H1 (cell line): ENCODE results near the gene CEP290. TPM values are rescaled to one million over a fixed set of nuclear protein-coding genes. Genes with fewer than 3 reads are reported as not detected.

ENCODE experiments used
- CTCF ChIA-PET: fragments of 300-600 bp; sonication (Branson Sonifier 250); formaldehyde crosslinking; loops from one replicate; lab custom pipeline; 2021; ENCODE audit not compliant: partially characterized antibody; lab: Charles Lee
- POLR2A ChIA-PET: fragments of 300-600 bp; sonication (Branson Sonifier 250); formaldehyde crosslinking; loops from one replicate; lab custom pipeline; 2021; ENCODE audit warnings: inconsistent platforms; ENCODE audit not compliant: partially characterized antibody; lab: Charles Lee
- DNase-seq, 2 experiments: peaks; one replicate each; pipeline versions ENCODE4 v3.0.0 to v3.0.0-alpha.2; 2010 to 2022; ENCODE audit warnings: low spot score in 2 of 2, low read depth in 1 of 2, mixed read lengths in 1 of 2
- FAIRE-seq: peaks from 2 replicates; lab custom pipeline; 2011; peaks lifted over from hg19 to GRCh38; lab: Jason Lieb, UNC
- H2AFZ ChIP-seq: 2 replicates; pipeline ENCODE4 v1.8.1; 2012; ENCODE audit warnings: low read length, inconsistent platforms
- H2AK5ac ChIP-seq: 2 replicates; pipeline ENCODE4 v1.6.1; 2013; ENCODE audit warnings: low read depth, low read length
- H2BK120ac ChIP-seq: replicated peaks from 2 replicates; pipeline ENCODE3; 2013; ENCODE audit warnings: low read depth, low read length, inconsistent platforms
- H2BK12ac ChIP-seq: 2 replicates; pipeline ENCODE4 v1.6.1; 2013; ENCODE audit warnings: low read depth, low read length
- H2BK15ac ChIP-seq: 2 replicates; pipeline ENCODE4 v1.6.1; 2013; ENCODE audit warnings: low read length
- H2BK20ac ChIP-seq: 2 replicates; pipeline ENCODE4 v1.6.1; 2013; ENCODE audit warnings: low read length
- H2BK5ac ChIP-seq: 2 replicates; pipeline ENCODE4 v1.6.1; 2013; ENCODE audit warnings: low read depth, low read length
- H3K14ac ChIP-seq: 2 replicates; pipeline ENCODE4 v1.6.1; 2013; ENCODE audit warnings: inconsistent platforms; ENCODE audit not compliant: insufficient read length
- H3K18ac ChIP-seq: 2 replicates; pipeline ENCODE4 v1.6.1; 2013; ENCODE audit warnings: low read length; ENCODE audit errors: extremely low read depth
- H3K23ac ChIP-seq: 2 replicates; pipeline ENCODE4 v1.6.1; 2013; ENCODE audit warnings: inconsistent platforms; ENCODE audit not compliant: insufficient read length
- H3K23me2 ChIP-seq: 2 replicates; pipeline ENCODE4 v1.6.1; 2013; ENCODE audit warnings: low read depth, low read length
- H3K27ac ChIP-seq: 2 replicates; pipeline ENCODE4 v1.6.1; 2011; ENCODE audit warnings: low read depth, low read length, inconsistent platforms
- H3K27me3 ChIP-seq, 4 experiments: replicated peaks in 1 of 4; 1 replicate in 1 of 4; 2 replicates in 3 of 4; pipeline versions ENCODE4 v1.6.1 to v1.8.1; 2011 to 2013; ENCODE audit warnings: low read length in 3 of 4, mild to moderate bottlenecking in 3 of 4, inconsistent platforms in 2 of 4, mixed read lengths in 2 of 4, moderate library complexity in 1 of 4; ENCODE audit not compliant: control insufficient read depth in 3 of 4, insufficient read depth in 3 of 4; ENCODE audit errors: extremely low read depth in 1 of 4
- H3K36me3 ChIP-seq, 4 experiments: 2 replicates each; pipeline versions ENCODE4 v1.6.1 to v1.8.1; 2011 to 2013; ENCODE audit warnings: mild to moderate bottlenecking in 4 of 4, low read length in 3 of 4, moderate library complexity in 2 of 4, control low read depth in 1 of 4, inconsistent platforms in 1 of 4; ENCODE audit not compliant: insufficient read depth in 4 of 4, control insufficient read depth in 2 of 4
- H3K4ac ChIP-seq: replicated peaks from 2 replicates; pipeline ENCODE3; 2013; ENCODE audit warnings: low read length, low read depth, mixed read lengths, inconsistent platforms; ENCODE audit not compliant: insufficient read length
- H3K4me1 ChIP-seq, 4 experiments: replicated peaks in 1 of 4; 1 replicate in 1 of 4; 2 replicates in 3 of 4; pipeline versions ENCODE4 v1.6.1 to v1.8.1; 2011 to 2013; ENCODE audit warnings: low read length in 3 of 4, inconsistent platforms in 2 of 4, mixed read lengths in 1 of 4; ENCODE audit not compliant: insufficient read depth in 4 of 4, control insufficient read depth in 3 of 4
- H3K4me2 ChIP-seq, 2 experiments: 2 replicates each; pipeline versions ENCODE4 v1.6.1 to v1.8.1; 2011 to 2013; ENCODE audit warnings: low read depth in 2 of 2, low read length in 2 of 2, control low read depth in 1 of 2, inconsistent platforms in 1 of 2, mild to moderate bottlenecking in 1 of 2; ENCODE audit not compliant: insufficient read depth in 1 of 2
- H3K4me3 ChIP-seq, 4 experiments: fragments of 200-600, 300-600 bp in 1 of 4; sonication (generic), shearing (Covaris generic), sonication (Bioruptor Twin) in 1 of 4; 2 replicates each; pipeline versions ENCODE4 v1.5.1 to v1.8.1; 2011 to 2016; ENCODE audit warnings: low read length in 4 of 4, low read depth in 3 of 4, control low read depth in 2 of 4, inconsistent platforms in 2 of 4, mild to moderate bottlenecking in 2 of 4, mixed read lengths in 1 of 4, moderate library complexity in 1 of 4; ENCODE audit not compliant: insufficient read depth in 2 of 4; ENCODE audit errors: extremely low read depth in 1 of 4
- H3K56ac ChIP-seq: replicated peaks from 2 replicates; pipeline ENCODE3; 2013; ENCODE audit warnings: low read depth, mild to moderate bottlenecking, mixed read lengths, low read length, inconsistent platforms; ENCODE audit not compliant: insufficient read length
- H3K79me1 ChIP-seq: 2 replicates; pipeline ENCODE4 v1.6.1; 2013; ENCODE audit warnings: low read depth, low read length, control low read depth
- H3K79me2 ChIP-seq, 2 experiments: 2 replicates each; pipeline versions ENCODE4 v1.6.1 to v1.8.1; 2012 to 2013; ENCODE audit warnings: low read length in 2 of 2, mild to moderate bottlenecking in 2 of 2, inconsistent platforms in 1 of 2; ENCODE audit not compliant: insufficient read depth in 2 of 2, control insufficient read depth in 1 of 2
- H3K9ac ChIP-seq, 4 experiments: replicated peaks in 1 of 4; 1 replicate in 1 of 4; 2 replicates in 3 of 4; pipeline versions ENCODE4 v1.6.1 to v1.8.1; 2011 to 2013; ENCODE audit warnings: low read depth in 3 of 4, low read length in 3 of 4, control low read depth in 2 of 4, mild to moderate bottlenecking in 2 of 4, moderate library complexity in 2 of 4, inconsistent platforms in 1 of 4; ENCODE audit errors: extremely low read depth in 1 of 4
- H3K9me3 ChIP-seq, 2 experiments: 2 replicates each; pipeline versions ENCODE4 v1.6.1 to v1.8.1; 2012 to 2013; ENCODE audit warnings: mild to moderate bottlenecking in 2 of 2, moderate library complexity in 2 of 2, control low read depth in 1 of 2, inconsistent platforms in 1 of 2, low read depth in 1 of 2, low read length in 1 of 2, mixed read lengths in 1 of 2; ENCODE audit not compliant: insufficient read depth in 2 of 2
- H4K20me1 ChIP-seq, 2 experiments: replicated peaks in 1 of 2; 2 replicates each; pipeline versions ENCODE3 to v1.8.1; 2011 to 2013; ENCODE audit warnings: inconsistent platforms in 2 of 2, low read length in 2 of 2, mild to moderate bottlenecking in 1 of 2; ENCODE audit not compliant: insufficient read depth in 2 of 2, control insufficient read depth in 1 of 2
- H4K5ac ChIP-seq: 2 replicates; pipeline ENCODE4 v1.6.1; 2013; ENCODE audit warnings: low read length, low read depth, mixed read lengths, inconsistent platforms; ENCODE audit not compliant: insufficient read length
- H4K8ac ChIP-seq: 2 replicates; pipeline ENCODE4 v1.8.0; 2013; ENCODE audit warnings: mild to moderate bottlenecking, moderate library complexity, low read length, inconsistent platforms; ENCODE audit not compliant: insufficient read depth; ENCODE audit errors: extremely low read depth
- H4K91ac ChIP-seq: replicated peaks from 2 replicates; pipeline ENCODE3; 2013; ENCODE audit warnings: low read length, mixed read lengths, inconsistent platforms; ENCODE audit not compliant: insufficient read length
- CBX5 ChIP-seq: fragments of 300-800, 300-1000 bp; sonication (generic); IDR thresholded peaks from 2 replicates; pipeline ENCODE4 v1.7.1; 2016; ENCODE audit warnings: antibody characterized with exemption, low read length, low read depth
- CHD2 ChIP-seq: IDR thresholded peaks from 2 replicates; pipeline ENCODE4 v1.6.1; 2012; ENCODE audit warnings: low read length, improper control_type of control experiment
- E2F6 ChIP-seq: IDR thresholded peaks from 2 replicates; pipeline ENCODE4 v1.6.1; 2012; ENCODE audit warnings: inconsistent platforms
- NRF1 ChIP-seq: IDR thresholded peaks from 2 replicates; pipeline ENCODE4 v1.6.1; 2011; ENCODE audit warnings: mild to moderate bottlenecking, low read depth, low read length, improper control_type of control experiment
- SRF ChIP-seq: IDR thresholded peaks from 2 replicates; pipeline ENCODE4 v1.6.1; 2011; ENCODE audit warnings: mild to moderate bottlenecking, low read depth, low read length, moderate library complexity
- TCF12 ChIP-seq: IDR thresholded peaks from 2 replicates; pipeline ENCODE4 v1.6.1; 2011; ENCODE audit warnings: low read depth, mild to moderate bottlenecking, low read length
- WGBS, 2 experiments: shearing (Covaris generic) in 1 of 2; methylation state at CpG; one replicate each; pipeline versions ENCODE4 v1.1.6 to v1.1.7; 2013 to 2015; ENCODE audit warnings: low lambda C conversion rate in 2 of 2, mixed read lengths in 2 of 2, inconsistent platforms in 1 of 2, low coverage in 1 of 2, missing lambda C conversion rate in 1 of 2; ENCODE audit not compliant: insufficient replicate concordance in 2 of 2, insufficient coverage in 1 of 2, insufficient read length in 1 of 2; ENCODE audit errors: extremely low coverage in 1 of 2, missing lambda C conversion rate in 1 of 2; 5-methylcytosine and 5-hydroxymethylcytosine counted together
- polyA plus RNA-seq, 7 experiments: library from polyadenylated mRNA; depleted of rRNA in 3 of 7; stranded (reverse) in 5 of 7; unstranded in 2 of 7; fragments of >200 nt in 5 of 7; fragments of 200-250 nt in 2 of 7; gene quantifications; 1 replicate in 5 of 7; 2 replicates in 1 of 7; 4 replicates in 1 of 7; pipeline versions ENCODE4 v1.2.1 to v1.2.3, GENCODE V29; 2011 to 2013; ENCODE audit warnings: missing spikeins in 2 of 7, mixed read lengths in 2 of 7
- total RNA-seq: library from RNA; stranded (reverse); fragmentation: NEBNext Ultra II Directional; extraction: Animal tissue kit (Norgen Biotek cat#: 25700); gene quantifications from 2 replicates; pipeline ENCODE4 v1.2.1, GENCODE V29; 2021

Gene CEP290
- total and polyA plus RNA-seq, 2 of the 8 experiments (the other 6 are each of a cell fraction or from before 2014, with no cell fraction given), result 2.1 to 5.9 TPM

DNA sequence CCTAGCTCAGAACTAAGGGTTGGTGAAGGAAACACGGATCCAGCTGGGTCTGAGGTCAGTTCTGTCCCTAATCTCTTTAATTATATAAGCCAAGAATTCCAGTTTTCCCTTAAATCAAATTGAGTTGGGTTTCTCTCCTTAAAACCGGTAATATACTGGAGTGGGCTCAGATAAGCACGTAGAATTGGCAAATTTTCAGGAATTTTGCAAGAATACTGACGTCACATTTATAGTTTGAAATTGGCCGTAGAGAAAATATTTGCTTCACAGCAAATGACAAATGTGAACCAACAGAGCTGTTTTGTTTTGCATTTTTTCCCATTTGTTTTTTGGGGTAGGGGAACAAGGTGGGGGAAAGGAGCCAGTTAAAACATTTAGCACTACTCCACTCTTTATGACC is 130.1 kb downstream of the CEP290 start:
- Histone ChIP-seq H4K8ac (no peak overlapping the region), H3K23ac (no peak overlapping the region), H3K4me3 (no peak overlapping the region), H3K27ac (no peak overlapping the region), H2AK5ac (no peak overlapping the region), H3K4me2 (no peak overlapping the region), H3K4ac (no peak overlapping the region), H3K9ac (no peak overlapping the region), H2BK20ac (no peak overlapping the region), H2AFZ (no peak overlapping the region), H3K14ac (no peak overlapping the region), H3K4me1 (no peaks in the 10 kb centered on the region), H3K18ac (no peak overlapping the region), H3K23me2 (no peaks in the 10 kb centered on the region), H3K56ac (no peak overlapping the region), H3K27me3 (no peaks in the 10 kb centered on the region), H3K79me2 (no peaks in the 10 kb centered on the region), H3K36me3 (no peaks in the 10 kb centered on the region), H4K91ac (no peak overlapping the region), H2BK5ac (no peak overlapping the region), H2BK15ac (no peak overlapping the region), H3K79me1 (no peaks in the 10 kb centered on the region), H4K20me1 (no peaks in the 10 kb centered on the region), H2BK12ac (no peak overlapping the region), H3K9me3 (peaks cover 0 to under 1% of the 10 kb centered on the region in 2 experiments; a peak in 2 of 4 replicates), H4K5ac (no peak overlapping the region), H2BK120ac (no peak overlapping the region)
- DNase-seq (no peak), FAIRE-seq (no peak)
- POLR2A ChIA-PET, result no interaction called here
- WGBS, 2 experiments, result 94% methylated on average over 5 of the region's 5 CpGs; no CpG with 5 or more reads in 1 of the 2 experiments
- CTCF ChIA-PET, result no interaction called here
- TF ChIP-seq E2F6, result no peak
- TF ChIP-seq CBX5, result no peak
- no peak for TF ChIP-seq SRF
- no peak for TF ChIP-seq NRF1
- TF ChIP-seq CHD2, result no peak
- no peak for TF ChIP-seq TCF12
